Breast epithelium (tissue), 4 donors: Measurements from ENCODE around the gene SCN7A. TPM values are rescaled to one million over a fixed set of nuclear protein-coding genes. Genes with fewer than 3 reads are reported as not detected.
"Not testable (repeated sequence)": the region's sequence is repeated elsewhere in the genome, so short reads cannot be mapped to it uniquely, and the experiment has no call there.

Experiments used
- DNase-seq, 2 donors: peaks; one replicate each; pipeline ENCODE4 v3.0.0-alpha.2; 2019; ENCODE audit warnings: low spot score in 2 of 2
- H3K27ac ChIP-seq, 2 donors: fragments of 200-600 bp; sonication (generic) in 1 of 2; one replicate each; pipeline ENCODE4 v1.5.1; 2016 to 2019; ENCODE audit warnings: mild to moderate bottlenecking in 1 of 2
- H3K27me3 ChIP-seq, 2 donors: fragments of 200-600 bp; sonication (generic) in 1 of 2; one replicate each; pipeline versions ENCODE4 v1.5.1 to v1.6.0; 2017 to 2019; ENCODE audit warnings: control low read depth in 1 of 2, mild to moderate bottlenecking in 1 of 2
- H3K36me3 ChIP-seq: fragments of 200-600 bp; one replicate; pipeline ENCODE4 v1.5.1; 2019
- H3K4me1 ChIP-seq, 2 donors: fragments of 200-600 bp; sonication (generic); one replicate each; pipeline ENCODE4 v1.5.1; 2016 to 2019; ENCODE audit warnings: control low read depth in 1 of 2
- H3K4me3 ChIP-seq, 3 donors: fragments of 200-600 bp; sonication (generic); 1 replicate in 2 of 3; 2 replicates in 1 of 3; pipeline ENCODE4 v1.5.1; 2016 to 2019; ENCODE audit warnings: mild to moderate bottlenecking in 3 of 3, moderate library complexity in 2 of 3
- H3K9me3 ChIP-seq, 2 donors: fragments of 200-600 bp; sonication (generic) in 1 of 2; one replicate each; pipeline ENCODE4 v1.5.1; 2016 to 2019; ENCODE audit warnings: control low read depth in 1 of 2
- CTCF ChIP-seq, 3 donors: fragments of 450-650 bp; IDR thresholded peaks; one replicate each; pipeline ENCODE4 v1.5.1; 2016 to 2017; ENCODE audit warnings: antibody characterized with exemption in 3 of 3, mild to moderate bottlenecking in 3 of 3, moderate library complexity in 3 of 3
- POLR2A ChIP-seq: fragments of 450-650 bp; IDR thresholded peaks from one replicate; pipeline ENCODE4 v1.6.1; 2016; ENCODE audit warnings: antibody characterized with exemption, mild to moderate bottlenecking, moderate library complexity
- POLR2AphosphoS5 ChIP-seq, 3 donors: sonication (generic); formaldehyde crosslinking; IDR thresholded peaks; one replicate each; pipeline ENCODE4 v1.6.1; 2017; ENCODE audit warnings: antibody characterized with exemption in 3 of 3
- intact Hi-C: fragments of 100-400 bp; cut with DNase I; formaldehyde crosslinking; loops from one replicate; pipeline ENCODE4 v1.15.1; 2023; ENCODE audit warnings: low total_unique reads
- total RNA-seq, 3 donors: library from RNA; depleted of rRNA; stranded (reverse); fragments of >200 nt; gene quantifications; one replicate each; pipeline ENCODE4 v1.1.0, GENCODE V29; 2016

Gene SCN7A
- total RNA-seq, 3 donors from 2014 or later: 11.5 to 13.3 (median 12.1) TPM

GRCh38 chr2:166364476-166365161 lies 129.4 kb downstream of the SCN7A start:
- TF ChIP-seq POLR2A (no peak), CTCF (IDR thresholded peaks at IDR 0.05) (no peak), POLR2AphosphoS5 (IDR thresholded peaks at IDR 0.05) (no peak)
- Histone ChIP-seq H3K36me3 (no peaks in the 10 kb centered on the region), H3K27me3 (no peaks in the 10 kb centered on the region), H3K9me3 (no peaks in the 10 kb centered on the region), H3K4me3 (no peak overlapping the region), H3K4me1 (no peaks in the 10 kb centered on the region), H3K27ac (no peak overlapping the region)
- no peak for DNase-seq
- intact Hi-C loops: no loop called here

GRCh38 chr2:166361351-166362153 lies 132.5 kb downstream of the SCN7A start:
- intact Hi-C loops: no loop called here

GRCh38 chr2:166360906-166361305 lies 133.1 kb downstream of the SCN7A start:
- DNase-seq: no peak
- no peak for TF ChIP-seq POLR2A
- TF ChIP-seq POLR2AphosphoS5 (IDR thresholded peaks at IDR 0.05): no peak
- no peak for TF ChIP-seq CTCF (IDR thresholded peaks at IDR 0.05)
- no peaks in the 10 kb centered on the region for H3K36me3 ChIP-seq
- no peak overlapping the region for H3K4me3 ChIP-seq
- H3K27ac ChIP-seq: no peak overlapping the region
- intact Hi-C loops: no loop called here
- H3K4me1 ChIP-seq: no peaks in the 10 kb centered on the region
- no peaks in the 10 kb centered on the region for H3K27me3 ChIP-seq
- no peaks in the 10 kb centered on the region for H3K9me3 ChIP-seq

More at GRCh38 chr2:166361351-166362153, 132.5 kb downstream of the SCN7A start:
- Histone ChIP-seq H3K27ac (no peak overlapping the region), H3K4me3 (no peak overlapping the region), H3K9me3 (no peaks in the 10 kb centered on the region), H3K27me3 (no peaks in the 10 kb centered on the region), H3K36me3 (no peaks in the 10 kb centered on the region), H3K4me1 (no peaks in the 10 kb centered on the region)
- TF ChIP-seq POLR2A: no peak
- no peak for TF ChIP-seq POLR2AphosphoS5 (IDR thresholded peaks at IDR 0.05)
- TF ChIP-seq CTCF (IDR thresholded peaks at IDR 0.05): no peak
- no peak for DNase-seq

- DNase-seq: no peak
- intact Hi-C loops: no loop called here
- H3K4me1 ChIP-seq: no peaks in the 10 kb centered on the region
- H3K36me3 ChIP-seq: no peaks in the 10 kb centered on the region
- no peaks in the 10 kb centered on the region for H3K9me3 ChIP-seq
- TF ChIP-seq POLR2A (no peak), CTCF (IDR thresholded peaks at IDR 0.05) (no peak), POLR2AphosphoS5 (IDR thresholded peaks at IDR 0.05) (no peak)
- H3K27me3 ChIP-seq: no peaks in the 10 kb centered on the region
- no peak overlapping the region for H3K27ac ChIP-seq
- no peak overlapping the region for H3K4me3 ChIP-seq
These were observed 133.6 kb downstream of the SCN7A start for GRCh38 chr2:166360426-166360825.

- H3K9me3 ChIP-seq, H3K36me3 ChIP-seq, DNase-seq, H3K4me1 ChIP-seq, H3K4me3 ChIP-seq, H3K27me3 ChIP-seq, intact Hi-C loops, H3K27ac ChIP-seq: not testable (repeated sequence)
These were observed 136.1 kb downstream of the SCN7A start for GRCh38 chr2:166357950-166358321.
